G401.6 (cell line): ENCODE results near the gene GRAMD1C.
"Not testable (repeated sequence)": the region's sequence is repeated elsewhere in the genome, so short reads cannot be mapped to it uniquely, and the experiment has no call there.

Experiments used
- FAIRE-seq: peaks from 2 replicates; lab custom pipeline; 2012; peaks lifted over from hg19 to GRCh38; lab: Jason Lieb, UNC

Gene GRAMD1C

GRCh38 chr3:113838631-113839209, at the start of gene GRAMD1C:
TSS of gene GRAMD1C (plus strand) at chr3:113838788. CDS start at chr3:113838910, 122 bp downstream.
- no peak for FAIRE-seq

- no peak for FAIRE-seq
Observed at GRCh38 chr3:113791381-113791780, 47.2 kb upstream of the GRAMD1C start.

GRCh38 chr3:113794526-113794925, 44.1 kb upstream of the GRAMD1C start:
- FAIRE-seq, result no peak

GRCh38 chr3:113795693-113796092, 42.9 kb upstream of the GRAMD1C start:
- FAIRE-seq, result peak; percentile 77

GRCh38 chr3:113802795-113803455, 35.7 kb upstream of the GRAMD1C start:
- no peak for FAIRE-seq

GRCh38 chr3:113804661-113805060, 33.9 kb upstream of the GRAMD1C start:
- FAIRE-seq, result no peak

GRCh38 chr3:113805249-113805648, 33.3 kb upstream of the GRAMD1C start:
- no peak for FAIRE-seq

- FAIRE-seq, result no peak
Observed at GRCh38 chr3:113812854-113813253, 25.7 kb upstream of the GRAMD1C start.

- no peak for FAIRE-seq
Observed at GRCh38 chr3:113819866-113820265, 18.7 kb upstream of the GRAMD1C start.

- FAIRE-seq, result no peak
Observed at GRCh38 chr3:113825090-113825489, 13.5 kb upstream of the GRAMD1C start.

- FAIRE-seq, result no peak
Observed at GRCh38 chr3:113828600-113828999, 10.0 kb upstream of the GRAMD1C start.

- FAIRE-seq, result no peak
Observed at GRCh38 chr3:113829576-113830354, 8.8 kb upstream of the GRAMD1C start.

GRCh38 chr3:113831103-113831355, 7.6 kb upstream of the GRAMD1C start:
- FAIRE-seq, result no peak

GRCh38 chr3:113832477-113833164, 6.0 kb upstream of the GRAMD1C start:
- FAIRE-seq, result no peak

GRCh38 chr3:113834983-113835382, 3.6 kb upstream of the GRAMD1C start:
- no peak for FAIRE-seq

- no peak for FAIRE-seq
Observed at GRCh38 chr3:113839551-113839950, 963 bp downstream of the GRAMD1C start.

GRCh38 chr3:113844622-113845222, 6.1 kb downstream of the GRAMD1C start:
- FAIRE-seq, result peak; percentile 96

GRCh38 chr3:113847247-113847646, 8.7 kb downstream of the GRAMD1C start:
- FAIRE-seq, result no peak

GRCh38 chr3:113847664-113848461, 9.3 kb downstream of the GRAMD1C start:
- FAIRE-seq, result no peak

- not testable (repeated sequence) for FAIRE-seq
Observed at GRCh38 chr3:113849071-113849470, 10.5 kb downstream of the GRAMD1C start.

GRCh38 chr3:113849841-113850240, 11.3 kb downstream of the GRAMD1C start:
- FAIRE-seq, result not testable (repeated sequence)

GRCh38 chr3:113850391-113850790, 11.8 kb downstream of the GRAMD1C start:
- FAIRE-seq, result not testable (repeated sequence)
